OCI-LY1 (cell line): ENCODE measurements around the gene FOSB.

Experiments used
- EZH2 ChIP-seq: fragments of 200-600 bp; sonication (generic), shearing (Covaris generic); IDR thresholded peaks from 2 replicates; pipeline ENCODE4 v1.8.0; 2017; ENCODE audit warnings: borderline replicate concordance, mixed run types, mild to moderate bottlenecking, antibody characterized with exemption, low read length, moderate library complexity, mixed read lengths
- TF ChIP-seq, protein P1 (sequence below): fragments of 200-600 bp; sonication (generic), shearing (Covaris generic); IDR thresholded peaks from 2 replicates; pipeline ENCODE4 v1.5.1; 2017; ENCODE audit warnings: mild to moderate bottlenecking, antibody characterized with exemption, low read length, moderate library complexity, mixed read lengths

DNA sequence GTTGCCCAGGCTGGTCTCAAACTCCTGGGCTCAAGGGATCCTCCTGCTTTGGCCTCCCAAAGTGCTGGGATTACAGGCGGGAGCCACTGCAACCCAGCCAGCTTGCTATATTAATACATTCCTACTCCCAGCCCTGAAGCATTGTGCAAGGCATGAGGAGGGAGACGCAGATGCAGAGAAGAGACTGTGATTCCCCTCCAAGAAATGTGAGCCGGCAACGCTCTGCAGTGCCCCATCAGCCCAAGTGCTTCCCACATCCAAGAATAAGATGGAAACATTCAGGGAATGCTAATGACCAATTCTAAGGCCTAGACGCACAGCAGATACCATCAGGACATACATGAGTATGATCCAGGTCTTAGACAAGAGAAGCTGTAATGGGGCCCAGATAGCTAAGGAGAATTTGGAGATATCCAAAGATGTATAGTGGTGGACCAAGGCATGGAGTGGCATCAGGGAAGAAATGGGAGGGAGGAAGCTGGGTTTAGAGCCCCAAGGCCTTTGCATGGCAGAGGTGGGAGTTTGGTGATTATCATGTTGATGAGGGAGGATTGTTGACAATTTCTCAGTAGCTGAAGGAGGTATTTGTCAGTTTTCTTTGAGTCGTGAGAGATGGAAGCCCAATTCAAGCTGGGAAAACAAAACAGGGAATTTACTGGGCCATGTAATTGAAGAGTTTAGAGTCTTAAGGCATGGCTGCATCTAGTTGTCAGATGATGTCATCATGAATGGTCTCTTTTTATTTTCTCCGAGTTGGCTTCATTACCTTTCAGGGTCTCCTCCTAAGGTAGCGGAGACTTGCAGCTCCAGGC, 33.3 kb downstream of the FOSB start:
- no peak for TF ChIP-seq EZH2
- TF ChIP-seq, protein P1, sequence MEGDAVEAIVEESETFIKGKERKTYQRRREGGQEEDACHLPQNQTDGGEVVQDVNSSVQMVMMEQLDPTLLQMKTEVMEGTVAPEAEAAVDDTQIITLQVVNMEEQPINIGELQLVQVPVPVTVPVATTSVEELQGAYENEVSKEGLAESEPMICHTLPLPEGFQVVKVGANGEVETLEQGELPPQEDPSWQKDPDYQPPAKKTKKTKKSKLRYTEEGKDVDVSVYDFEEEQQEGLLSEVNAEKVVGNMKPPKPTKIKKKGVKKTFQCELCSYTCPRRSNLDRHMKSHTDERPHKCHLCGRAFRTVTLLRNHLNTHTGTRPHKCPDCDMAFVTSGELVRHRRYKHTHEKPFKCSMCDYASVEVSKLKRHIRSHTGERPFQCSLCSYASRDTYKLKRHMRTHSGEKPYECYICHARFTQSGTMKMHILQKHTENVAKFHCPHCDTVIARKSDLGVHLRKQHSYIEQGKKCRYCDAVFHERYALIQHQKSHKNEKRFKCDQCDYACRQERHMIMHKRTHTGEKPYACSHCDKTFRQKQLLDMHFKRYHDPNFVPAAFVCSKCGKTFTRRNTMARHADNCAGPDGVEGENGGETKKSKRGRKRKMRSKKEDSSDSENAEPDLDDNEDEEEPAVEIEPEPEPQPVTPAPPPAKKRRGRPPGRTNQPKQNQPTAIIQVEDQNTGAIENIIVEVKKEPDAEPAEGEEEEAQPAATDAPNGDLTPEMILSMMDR, result no peak
